AML-193 (cell line): ENCODE results near the gene FRMD1.

Source experiments
- DNase-seq, 2 experiments: peaks; one replicate each; lab custom pipeline; 2025; lab: John Stamatoyannopoulos, UW

Gene FRMD1

GRCh38 chr6:168004023-168004422, 75.0 kb downstream of the FRMD1 start:
- no peak for DNase-seq
